Measurements from ENCODE around the gene PRKAG3.

DNA sequence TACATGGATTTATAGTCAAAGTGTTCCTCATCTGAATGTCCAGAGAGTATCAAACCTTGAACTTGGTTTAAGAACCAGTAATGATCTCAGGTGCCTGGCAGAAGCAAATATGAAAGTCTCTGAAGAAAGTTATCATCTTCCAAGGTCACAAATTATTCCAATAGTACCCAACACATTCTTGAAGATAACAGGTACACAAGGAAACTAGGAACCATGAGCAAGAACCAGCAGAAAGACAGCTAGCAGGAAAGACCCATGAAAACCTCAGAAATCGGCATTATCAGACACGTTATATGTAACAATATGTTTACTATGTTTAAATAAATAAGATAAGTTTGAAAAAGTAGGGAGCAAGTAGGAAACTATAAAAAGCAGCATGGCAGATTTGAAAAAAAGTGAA, 5.9 kb upstream of the PRKAG3 start:
- no peak for TF ChIP-seq ZNF23 (CRISPR knock-in tag; IDR thresholded peaks at IDR 0.05)
- TF ChIP-seq PHF21A (IDR thresholded peaks at IDR 0.05; ENCODE audit: borderline replicate concordance, low read depth), result no peak
- no peak for TF ChIP-seq CBFB (CRISPR knock-in tag; IDR thresholded peaks at IDR 0.05)
- no peak for TF ChIP-seq POLR2A (conservative IDR thresholded peaks at IDR 0.05)
- no peak for TF ChIP-seq ESRRB (CRISPR knock-in tag; IDR thresholded peaks at IDR 0.05; ENCODE audit: borderline replicate concordance)
- TF ChIP-seq, protein P1, sequence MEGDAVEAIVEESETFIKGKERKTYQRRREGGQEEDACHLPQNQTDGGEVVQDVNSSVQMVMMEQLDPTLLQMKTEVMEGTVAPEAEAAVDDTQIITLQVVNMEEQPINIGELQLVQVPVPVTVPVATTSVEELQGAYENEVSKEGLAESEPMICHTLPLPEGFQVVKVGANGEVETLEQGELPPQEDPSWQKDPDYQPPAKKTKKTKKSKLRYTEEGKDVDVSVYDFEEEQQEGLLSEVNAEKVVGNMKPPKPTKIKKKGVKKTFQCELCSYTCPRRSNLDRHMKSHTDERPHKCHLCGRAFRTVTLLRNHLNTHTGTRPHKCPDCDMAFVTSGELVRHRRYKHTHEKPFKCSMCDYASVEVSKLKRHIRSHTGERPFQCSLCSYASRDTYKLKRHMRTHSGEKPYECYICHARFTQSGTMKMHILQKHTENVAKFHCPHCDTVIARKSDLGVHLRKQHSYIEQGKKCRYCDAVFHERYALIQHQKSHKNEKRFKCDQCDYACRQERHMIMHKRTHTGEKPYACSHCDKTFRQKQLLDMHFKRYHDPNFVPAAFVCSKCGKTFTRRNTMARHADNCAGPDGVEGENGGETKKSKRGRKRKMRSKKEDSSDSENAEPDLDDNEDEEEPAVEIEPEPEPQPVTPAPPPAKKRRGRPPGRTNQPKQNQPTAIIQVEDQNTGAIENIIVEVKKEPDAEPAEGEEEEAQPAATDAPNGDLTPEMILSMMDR (IDR thresholded peaks at IDR 0.05 in 2 of 3, conservative IDR thresholded peaks at IDR 0.05 in 1 of 3; ENCODE audit: insufficient read depth in 2 of 3, low read depth in 1 of 3, low read length in 3 of 3), result no peak
- TF ChIP-seq RFX5 (IDR thresholded peaks at IDR 0.05; ENCODE audit: low read depth, low read length), result no peak
- no peak for TF ChIP-seq RBM22 (IDR thresholded peaks at IDR 0.05; ENCODE audit: low read depth, low read length, poor library complexity, severe bottlenecking)
- TF ChIP-seq CCAR2 (IDR thresholded peaks at IDR 0.05; ENCODE audit: low read depth, low read length), result no peak

All from K562 (cell line).